Measurements from ENCODE around the gene TBC1D26.
"Not testable (repeated sequence)": the region's sequence is repeated elsewhere in the genome, so short reads cannot be mapped to it uniquely, and the experiment has no call there.

Gene TBC1D26

GRCh38 chr17:15731900-15732299 lies at the start of gene TBC1D26:
TSS of gene TBC1D26 (plus strand) at chr17:15732283. CDS start at chr17:15735349, 3,066 bp downstream.
- not testable (repeated sequence) for H3K4me3 ChIP-seq (ENCODE audit: low read depth, low read length)

GRCh38 chr17:15683135-15683534 lies 48.9 kb upstream of the TBC1D26 start:
- not testable (repeated sequence) for H3K4me3 ChIP-seq (ENCODE audit: low read depth, low read length)

DNA sequence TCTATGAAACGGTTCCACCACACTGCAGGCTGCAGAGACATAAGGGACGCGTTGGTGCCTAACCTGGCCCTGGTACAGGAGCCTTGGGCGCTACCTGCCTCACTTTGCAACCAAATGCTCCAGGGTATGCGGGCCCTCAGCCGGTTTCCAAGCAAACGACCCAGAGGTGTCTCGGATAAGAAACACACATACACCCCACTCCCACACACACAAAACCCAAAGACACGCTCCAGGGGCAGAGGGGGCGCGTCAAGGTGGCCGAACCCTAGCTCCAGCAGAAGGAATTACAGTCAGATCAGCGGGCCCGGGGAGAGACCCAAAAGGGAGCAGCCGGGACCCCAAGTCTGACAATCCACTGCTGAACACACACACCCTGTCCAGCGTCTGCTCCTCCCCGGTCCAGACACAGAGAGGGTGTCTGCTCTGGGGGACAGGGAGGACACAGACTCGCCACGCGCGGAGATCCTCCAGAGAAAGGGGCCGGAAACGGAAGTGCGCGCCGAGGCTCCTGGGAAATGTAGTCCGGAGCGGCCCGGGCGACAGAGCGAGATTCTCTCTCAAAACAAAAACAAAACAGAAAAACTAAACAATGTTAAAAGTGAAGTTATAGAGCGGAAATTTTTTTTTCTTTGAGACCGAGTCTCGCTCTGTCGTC lies 48.1 kb upstream of the TBC1D26 start, which contains the start of gene TRIM16:
TSS of gene TRIM16 (minus strand) at position 488 of the 655 bp plus-strand sequence. CDS start 32,702 bp downstream, outside the sequence.
- peak within 1 kb of the TSS; percentile 63 for H3K4me3 ChIP-seq (ENCODE audit: low read depth, low read length)

- not testable (repeated sequence) for H3K4me3 ChIP-seq (ENCODE audit: low read depth, low read length)
Measured at GRCh38 chr17:15687494-15687893, 44.6 kb upstream of the TBC1D26 start.

- H3K4me3 ChIP-seq (ENCODE audit: low read depth, low read length) = peak overlapping the region; percentile 24
Measured at GRCh38 chr17:15698967-15699366, 33.1 kb upstream of the TBC1D26 start.

- H3K4me3 ChIP-seq (ENCODE audit: low read depth, low read length) = peak within 1 kb of the TSS; percentile 61
Measured at GRCh38 chr17:15699413-15699924, 32.6 kb upstream of the TBC1D26 start, which contains the start of gene ZNF286A. TSS of gene ZNF286A (plus strand) at chr17:15699752. CDS start at chr17:15700330, 578 bp downstream.

DNA sequence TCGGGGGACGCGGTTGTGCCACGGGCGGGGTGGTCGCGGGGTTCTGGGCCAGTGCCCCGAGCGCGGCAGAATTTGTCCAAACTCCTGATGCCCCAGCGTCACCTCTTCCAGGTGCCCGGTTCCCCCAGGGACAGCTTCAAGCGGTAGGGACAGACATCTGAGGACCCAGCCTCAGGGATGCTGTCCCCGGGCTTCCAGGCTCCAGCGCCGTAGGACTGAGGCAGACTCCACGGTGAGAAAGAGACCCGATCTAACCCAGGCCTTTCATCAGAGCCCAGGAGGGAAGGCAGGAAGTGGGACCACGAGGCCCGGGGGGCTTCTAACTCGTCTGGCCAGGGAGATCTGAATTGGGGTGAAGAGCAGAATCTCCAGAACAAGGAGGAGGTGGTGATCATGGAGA lies 32.1 kb upstream of the TBC1D26 start:
- peak overlapping the region; percentile 61 for H3K4me3 ChIP-seq (ENCODE audit: low read depth, low read length)

DNA sequence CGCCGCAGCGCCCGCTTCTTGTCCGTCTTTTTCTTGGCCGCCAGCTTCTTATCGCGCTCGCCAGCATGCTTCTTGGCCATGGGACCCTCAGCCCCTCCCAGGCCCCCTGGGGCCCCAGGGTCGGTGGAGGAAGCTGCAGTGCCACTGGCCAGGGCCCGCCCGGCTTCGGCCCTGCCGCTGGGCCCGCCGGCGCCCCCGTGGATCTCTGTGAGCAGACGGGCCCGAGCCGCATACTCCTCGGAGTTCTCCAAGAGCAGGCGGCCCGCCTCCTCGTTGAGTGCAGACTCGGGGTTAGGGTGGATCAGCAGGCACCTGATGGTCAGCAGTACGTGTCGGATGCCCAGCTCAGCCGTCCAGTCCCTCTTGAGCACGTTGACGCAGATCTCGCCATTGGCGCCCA lies 27.8 kb upstream of the TBC1D26 start:
- not testable (repeated sequence) for H3K4me3 ChIP-seq (ENCODE audit: low read depth, low read length)

- H3K4me3 ChIP-seq (ENCODE audit: low read depth, low read length) = not testable (repeated sequence)
Measured at GRCh38 chr17:15704813-15705212, 27.3 kb upstream of the TBC1D26 start.

DNA sequence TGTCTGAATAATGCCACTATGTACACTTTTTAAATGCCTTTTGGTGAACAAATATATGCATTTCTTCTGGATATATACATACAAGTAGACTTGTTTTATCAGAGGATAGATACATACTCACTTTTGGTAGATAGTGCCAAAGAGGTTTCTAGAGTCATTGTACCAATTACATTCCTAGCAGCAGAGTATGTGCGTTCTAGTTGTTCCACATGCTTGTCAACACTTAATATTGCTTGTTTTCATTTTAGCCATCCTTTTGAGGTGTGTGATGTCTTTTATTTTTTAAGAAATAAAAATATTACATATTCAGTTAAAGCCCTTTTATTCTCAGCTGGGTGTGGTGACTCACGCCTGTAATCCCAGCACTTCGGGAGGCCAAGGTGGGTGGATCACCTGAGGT lies 23.2 kb upstream of the TBC1D26 start:
- not testable (repeated sequence) for H3K4me3 ChIP-seq (ENCODE audit: low read depth, low read length)

DNA sequence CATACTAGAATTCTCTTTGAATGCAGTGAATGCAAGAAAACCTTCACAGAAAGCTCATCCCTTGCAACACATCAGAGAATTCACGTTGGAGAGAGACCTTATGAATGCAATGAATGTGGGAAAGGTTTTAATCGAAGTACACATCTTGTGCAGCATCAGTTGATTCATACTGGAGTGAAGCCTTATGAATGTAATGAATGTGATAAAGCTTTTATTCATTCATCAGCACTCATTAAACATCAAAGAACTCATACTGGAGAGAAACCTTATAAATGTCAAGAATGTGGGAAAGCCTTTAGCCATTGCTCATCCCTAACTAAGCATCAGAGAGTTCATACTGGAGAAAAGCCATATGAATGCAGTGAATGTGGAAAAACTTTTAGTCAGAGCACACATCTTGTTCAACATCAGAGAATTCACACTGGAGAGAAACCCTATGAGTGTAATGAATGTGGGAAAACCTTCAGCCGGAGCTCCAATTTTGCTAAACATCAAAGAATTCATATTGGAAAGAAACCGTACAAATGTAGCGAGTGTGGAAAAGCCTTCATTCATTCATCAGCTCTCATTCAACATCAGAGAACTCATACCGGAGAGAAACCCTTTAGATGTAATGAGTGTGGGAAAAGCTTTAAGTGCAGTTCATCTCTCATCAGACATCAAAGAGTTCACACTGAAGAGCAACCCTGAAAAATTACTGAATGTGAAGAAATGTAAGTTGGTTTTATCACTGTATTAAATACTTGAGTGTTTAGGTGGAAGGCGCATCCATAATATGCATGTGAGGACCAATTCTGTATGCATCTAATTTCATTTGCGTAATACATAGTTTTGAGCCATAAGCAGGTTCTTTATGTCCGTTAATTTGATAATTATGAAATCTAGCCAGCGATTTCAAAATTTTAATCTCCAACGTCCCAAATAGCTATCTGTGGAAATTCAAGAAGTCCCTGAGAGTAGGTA lies 15.2 kb upstream of the TBC1D26 start:
- not testable (repeated sequence) for H3K4me3 ChIP-seq (ENCODE audit: low read depth, low read length)

DNA sequence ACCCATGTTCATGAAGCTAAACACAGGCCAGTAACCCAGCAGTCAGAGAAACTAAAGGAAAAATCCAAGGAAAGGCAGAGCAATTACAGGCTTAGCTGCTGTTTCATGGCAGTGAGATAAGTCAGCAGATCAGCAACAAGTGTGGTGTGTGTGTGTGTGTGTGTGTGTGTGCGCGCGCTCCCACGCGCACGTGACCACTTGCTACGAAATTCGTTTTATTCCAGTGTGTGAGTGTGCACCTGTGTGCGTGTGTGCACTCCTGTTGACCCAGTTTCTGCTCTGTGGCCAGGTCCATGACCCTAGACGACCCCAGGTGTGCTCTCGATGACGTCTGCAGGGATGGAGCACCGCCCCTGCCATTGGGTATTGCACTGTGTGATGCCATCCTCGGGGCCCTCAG lies 1.5 kb upstream of the TBC1D26 start:
- not testable (repeated sequence) for H3K4me3 ChIP-seq (ENCODE audit: low read depth, low read length)

DNA sequence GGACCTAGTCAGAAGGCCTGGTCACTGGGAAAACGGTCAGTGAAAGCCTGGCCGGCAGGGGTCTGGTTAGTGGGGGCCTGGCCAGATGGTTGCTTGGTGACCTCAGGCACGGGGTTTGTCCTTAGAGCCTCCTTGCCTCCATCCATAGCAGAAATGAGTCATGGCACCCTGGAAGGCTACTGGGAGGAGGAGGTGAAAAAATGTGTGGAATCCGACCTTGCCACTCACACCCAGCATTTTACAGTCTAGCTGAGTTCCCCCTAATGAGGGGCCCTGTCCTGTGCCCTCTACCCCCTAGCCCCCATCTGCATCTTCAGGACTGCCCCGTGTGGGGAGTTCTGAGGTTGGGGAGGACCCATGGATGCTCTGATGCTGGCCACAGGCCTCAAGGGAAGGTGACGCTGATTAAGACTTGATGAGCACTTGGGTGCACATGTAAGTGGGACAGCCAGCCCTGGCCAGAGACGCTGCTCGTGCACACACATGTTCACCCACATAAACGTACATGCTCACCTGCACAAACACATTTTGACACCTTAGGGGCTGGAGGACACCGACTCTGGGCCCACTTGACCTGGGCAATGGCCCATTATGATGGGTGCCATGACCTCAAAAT lies 1.2 kb downstream of the TBC1D26 start:
- H3K4me3 ChIP-seq (ENCODE audit: low read depth, low read length) = not testable (repeated sequence)

GRCh38 chr17:15736578-15736977 lies 4.5 kb downstream of the TBC1D26 start:
- H3K4me3 ChIP-seq (ENCODE audit: low read depth, low read length) = not testable (repeated sequence)

- H3K4me3 ChIP-seq (ENCODE audit: low read depth, low read length) = no peak overlapping the region
Measured at GRCh38 chr17:15738066-15738465, 6.0 kb downstream of the TBC1D26 start.

DNA sequence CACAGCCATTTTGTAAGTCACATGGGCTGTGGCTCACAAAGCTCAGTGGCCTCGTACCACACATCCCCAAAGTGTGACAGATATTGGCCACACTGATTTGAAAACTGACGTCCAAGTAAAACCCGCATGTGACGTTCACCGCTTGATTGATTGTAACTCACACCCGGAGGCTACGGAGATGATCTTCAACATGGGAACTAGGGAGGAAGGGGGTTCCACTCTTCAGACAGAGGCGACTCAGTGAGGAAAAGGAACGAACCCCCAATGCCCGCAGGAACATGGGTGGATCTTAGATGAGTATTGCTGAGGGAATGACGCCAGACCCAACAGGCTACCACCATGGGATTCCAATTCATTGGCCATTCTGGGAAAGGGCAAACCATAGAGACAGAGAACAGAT lies 7.2 kb downstream of the TBC1D26 start:
- not testable (repeated sequence) for H3K4me3 ChIP-seq (ENCODE audit: low read depth, low read length)

DNA sequence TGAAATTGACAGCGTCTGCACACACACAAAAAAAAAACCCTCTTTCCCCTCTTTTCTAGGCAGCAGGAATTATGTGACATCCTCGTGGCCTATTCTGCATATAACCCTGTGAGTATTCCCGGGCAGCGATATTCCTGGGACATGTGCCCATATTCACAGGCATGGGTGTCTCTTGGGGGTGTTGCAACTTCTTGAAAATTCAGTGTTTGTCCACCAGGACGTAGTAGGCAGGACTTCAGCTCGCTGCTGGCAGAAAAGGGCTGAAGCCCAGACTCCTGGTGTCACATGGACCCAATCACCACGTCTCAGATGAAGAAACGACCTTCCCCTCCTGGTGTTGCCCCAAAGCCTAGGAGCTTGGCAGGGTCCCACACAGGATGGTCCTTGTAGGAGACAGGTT lies 8.0 kb downstream of the TBC1D26 start:
- not testable (repeated sequence) for H3K4me3 ChIP-seq (ENCODE audit: low read depth, low read length)

- H3K4me3 ChIP-seq (ENCODE audit: low read depth, low read length) = no peak overlapping the region
Measured at GRCh38 chr17:15740570-15741120, 8.6 kb downstream of the TBC1D26 start.

GRCh38 chr17:15741624-15742023 lies 9.5 kb downstream of the TBC1D26 start:
- no peak overlapping the region for H3K4me3 ChIP-seq (ENCODE audit: low read depth, low read length)

GRCh38 chr17:15742051-15742795 lies 10.1 kb downstream of the TBC1D26 start:
- no peak overlapping the region for H3K4me3 ChIP-seq (ENCODE audit: low read depth, low read length)

Data from iPS-11a (cell line).